ENCODE measurements around the gene BACH2. TPM values are rescaled to one million over a fixed set of nuclear protein-coding genes. Genes with fewer than 3 reads are reported as not detected.

Gene BACH2
- total and polyA plus RNA-seq, 2 of the 8 experiments (the other 6 are each of a cell fraction or from before 2014, with no cell fraction given) = 1.9 to 5.9 TPM

- Histone ChIP-seq H3K79me2 (ENCODE audit: control insufficient read depth in 1 of 2, insufficient read depth in 2 of 2, low read length in 2 of 2) (no peaks in the 10 kb centered on the region), H2BK5ac (ENCODE audit: low read depth, low read length) (no peak overlapping the region), H3K9ac (replicated peaks in 1 of 4; ENCODE audit: extremely low read depth in 1 of 4, low read depth in 3 of 4, low read length in 3 of 4) (no peak overlapping the region), H3K23me2 (ENCODE audit: low read depth, low read length) (no peaks in the 10 kb centered on the region), H3K23ac (ENCODE audit: insufficient read length) (no peak overlapping the region), H3K9me3 (ENCODE audit: insufficient read depth in 2 of 2, low read depth in 1 of 2, low read length in 1 of 2) (no peaks in the 10 kb centered on the region), H3K4me1 (replicated peaks in 1 of 4; ENCODE audit: control insufficient read depth in 3 of 4, insufficient read depth in 4 of 4, low read length in 3 of 4) (no peaks in the 10 kb centered on the region), H3K14ac (ENCODE audit: insufficient read length) (no peak overlapping the region), H2AFZ (ENCODE audit: low read length) (no peak overlapping the region), H2BK12ac (ENCODE audit: low read depth, low read length) (no peak overlapping the region), H2AK5ac (ENCODE audit: low read depth, low read length) (no peak overlapping the region), H2BK20ac (ENCODE audit: low read length) (no peak overlapping the region), H4K5ac (ENCODE audit: insufficient read length, low read depth, low read length) (no peak overlapping the region), H3K27ac (ENCODE audit: low read depth, low read length) (no peak overlapping the region), H3K27me3 (replicated peaks in 1 of 4; ENCODE audit: control insufficient read depth in 3 of 4, extremely low read depth in 1 of 4, insufficient read depth in 3 of 4, low read length in 3 of 4) (no peaks in the 10 kb centered on the region), H2BK15ac (ENCODE audit: low read length) (no peak overlapping the region), H2BK120ac (replicated peaks; ENCODE audit: low read depth, low read length) (no peak overlapping the region), H3K4ac (replicated peaks; ENCODE audit: insufficient read length, low read depth, low read length) (no peak overlapping the region), H3K4me3 (ENCODE audit: extremely low read depth in 1 of 4, insufficient read depth in 2 of 4, low read depth in 3 of 4, low read length in 4 of 4) (no peak overlapping the region), H4K20me1 (replicated peaks in 1 of 2; ENCODE audit: control insufficient read depth in 1 of 2, insufficient read depth in 2 of 2, low read length in 2 of 2) (no peaks in the 10 kb centered on the region), H3K36me3 (ENCODE audit: control insufficient read depth in 2 of 4, insufficient read depth in 4 of 4, low read length in 3 of 4) (no peaks in the 10 kb centered on the region), H3K4me2 (ENCODE audit: insufficient read depth in 1 of 2, low read depth in 2 of 2, low read length in 2 of 2) (no peak overlapping the region), H3K79me1 (ENCODE audit: low read depth, low read length) (no peaks in the 10 kb centered on the region), H3K56ac (replicated peaks; ENCODE audit: insufficient read length, low read depth, low read length) (no peak overlapping the region), H4K91ac (replicated peaks; ENCODE audit: insufficient read length, low read length) (no peak overlapping the region), H4K8ac (ENCODE audit: extremely low read depth, insufficient read depth, low read length) (no peak overlapping the region), H3K18ac (ENCODE audit: extremely low read depth, low read length) (no peak overlapping the region)
- ChIA-PET POLR2A (ENCODE audit: partially characterized antibody) (no interaction called here), CTCF (ENCODE audit: partially characterized antibody) (interaction anchor here (0.6 to 1.3 kb wide), 6 partner anchors 12 to 202 kb away, joined by 3 read pairs; no protein-coding TSS in a partner anchor)
- FAIRE-seq = no peak
- DNase-seq (ENCODE audit: low read depth in 1 of 2, low spot score in 2 of 2) = no peak
- 88% methylated on average over 2 of the region's 2 CpGs; no CpG with 5 or more reads in 1 of the 2 experiments for WGBS, 2 experiments (ENCODE audit: extremely low coverage in 1 of 2, insufficient coverage in 1 of 2, insufficient read length in 1 of 2, insufficient replicate concordance in 2 of 2, low coverage in 1 of 2, low lambda C conversion rate in 2 of 2, missing lambda C conversion rate in 1 of 2)
- TF ChIP-seq EGR1 (IDR thresholded peaks at IDR 0.05; ENCODE audit: borderline replicate concordance, low read depth, low read length) (no peak), MAFK (IDR thresholded peaks at IDR 0.05; ENCODE audit: low read depth, low read length) (no peak), KDM5A (IDR thresholded peaks at IDR 0.05; ENCODE audit: low read length) (no peak), GABPA (IDR thresholded peaks at IDR 0.05; ENCODE audit: borderline replicate concordance, insufficient read depth, low read length) (no peak), JUND (IDR thresholded peaks at IDR 0.05; ENCODE audit: low read length) (no peak), ATF2 (IDR thresholded peaks at IDR 0.05; ENCODE audit: low read length) (no peak), SUZ12 (IDR thresholded peaks at IDR 0.05; ENCODE audit: low read length) (no peak), PHF8 (conservative IDR thresholded peaks at IDR 0.05; ENCODE audit: low read depth, low read length) (no peak), YY1 (IDR thresholded peaks at IDR 0.05; ENCODE audit: low read depth, low read length) (no peak), CBX5 (IDR thresholded peaks at IDR 0.05; ENCODE audit: low read depth, low read length) (no peak), SP4 (IDR thresholded peaks at IDR 0.05; ENCODE audit: low read length) (no peak), GTF2F1 (IDR thresholded peaks at IDR 0.05; ENCODE audit: borderline replicate concordance, low read depth, low read length) (no peak), POLR2AphosphoS5 (IDR thresholded peaks at IDR 0.05; ENCODE audit: low read depth, low read length) (no peak)
Measured at GRCh38 chr6:90082847-90083246, 213.8 kb downstream of the BACH2 start.
